ENCODE measurements around the gene LAX1. TPM values are rescaled to one million over a fixed set of nuclear protein-coding genes. Genes with fewer than 3 reads are reported as not detected.
A peak's percentile ranks its signal among the peaks of the same experiment; 100 is the strongest.
"Not testable (repeated sequence)": the region's sequence is repeated elsewhere in the genome, so short reads cannot be mapped to it uniquely, and the experiment has no call there.

The LAX1 gene
- total RNA-seq, 1 experiment from 2014 or later: not detected

DNA sequence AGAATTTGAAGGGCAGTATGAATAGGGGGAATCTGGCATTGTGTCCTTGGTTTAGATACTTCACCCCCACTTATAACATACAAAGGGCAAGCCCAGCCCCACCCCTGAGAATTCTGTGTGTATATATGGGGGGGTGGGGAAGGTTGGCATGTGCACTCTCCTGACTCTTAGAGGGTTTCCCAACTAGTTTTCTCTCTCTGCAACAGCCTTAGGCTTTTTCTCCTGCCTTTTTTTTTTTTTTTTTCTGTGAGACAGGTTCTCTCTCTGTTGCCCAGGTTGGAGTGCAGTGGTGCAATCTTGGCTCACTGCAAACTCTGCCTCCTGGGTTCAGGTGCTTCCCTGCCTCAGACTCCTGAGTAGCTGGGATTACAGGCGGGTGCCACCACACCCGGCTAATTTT, 27.5 kb downstream of the LAX1 start:
- POLR2A ChIA-PET: no interaction called here
- DNase-seq (ENCODE audit: low spot score): no peak
- Mint-ChIP-seq H3K9me3 (peaks cover 8% of the 10 kb centered on the region), H3K27ac (no peak overlapping the region), H3K4me1 (peaks cover 40% of the 10 kb centered on the region), H3K4me3 (no peak overlapping the region), H3K27me3 (ENCODE audit: low read depth) (peaks cover 2% of the 10 kb centered on the region; the same call in 1 of the 2 replicates), H3K36me3 (peaks cover 12% of the 10 kb centered on the region)
- TF ChIP-seq TCF7 (CRISPR knock-in tag; IDR thresholded peaks at IDR 0.05; ENCODE audit: low read depth) (no peak), SOX15 (CRISPR knock-in tag; IDR thresholded peaks at IDR 0.05) (no peak), HMGXB4 (CRISPR knock-in tag; IDR thresholded peaks at IDR 0.05) (no peak), FOXP1 (CRISPR knock-in tag; IDR thresholded peaks at IDR 0.05; ENCODE audit: borderline replicate concordance) (no peak), NR3C1 (CRISPR knock-in tag; conservative IDR thresholded peaks at IDR 0.05; ENCODE audit: low read depth) (no peak), JAZF1 (CRISPR knock-in tag; IDR thresholded peaks at IDR 0.05) (no peak), ZNF532 (CRISPR knock-in tag; IDR thresholded peaks at IDR 0.05; ENCODE audit: borderline replicate concordance) (no peak)
- TF ChIP-seq, protein P1, sequence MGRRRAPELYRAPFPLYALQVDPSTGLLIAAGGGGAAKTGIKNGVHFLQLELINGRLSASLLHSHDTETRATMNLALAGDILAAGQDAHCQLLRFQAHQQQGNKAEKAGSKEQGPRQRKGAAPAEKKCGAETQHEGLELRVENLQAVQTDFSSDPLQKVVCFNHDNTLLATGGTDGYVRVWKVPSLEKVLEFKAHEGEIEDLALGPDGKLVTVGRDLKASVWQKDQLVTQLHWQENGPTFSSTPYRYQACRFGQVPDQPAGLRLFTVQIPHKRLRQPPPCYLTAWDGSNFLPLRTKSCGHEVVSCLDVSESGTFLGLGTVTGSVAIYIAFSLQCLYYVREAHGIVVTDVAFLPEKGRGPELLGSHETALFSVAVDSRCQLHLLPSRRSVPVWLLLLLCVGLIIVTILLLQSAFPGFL (CRISPR knock-in tag; IDR thresholded peaks at IDR 0.05; ENCODE audit: borderline replicate concordance): no peak
- CTCF ChIA-PET: no interaction called here
- no peak for ATAC-seq

DNA sequence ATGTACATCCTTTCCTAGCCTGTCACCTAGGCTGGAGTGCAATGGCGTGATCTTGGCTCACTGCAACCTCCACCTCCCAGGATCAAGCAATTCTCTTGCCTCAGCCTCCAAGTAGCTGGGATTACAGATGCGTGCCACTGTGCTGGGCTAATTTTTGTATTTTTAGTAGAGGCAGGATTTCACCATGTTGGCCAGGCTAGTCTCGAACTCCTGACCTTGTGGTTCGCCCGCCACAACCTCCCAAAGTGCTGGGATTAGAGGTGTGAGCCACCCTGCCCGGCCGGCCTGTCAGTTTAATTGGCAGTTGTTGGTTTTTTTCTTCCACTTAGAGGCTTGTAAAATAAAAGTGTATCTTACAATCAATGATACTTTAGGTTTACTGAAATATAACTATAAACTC, 28.6 kb downstream of the LAX1 start:
- H3K27ac Mint-ChIP-seq; H3K4me3 Mint-ChIP-seq; H3K27me3 Mint-ChIP-seq (ENCODE audit: low read depth); POLR2A ChIA-PET; CTCF ChIA-PET; DNase-seq (ENCODE audit: low spot score); ATAC-seq: not testable (repeated sequence)
- peaks cover 18% of the 10 kb centered on the region for H3K9me3 Mint-ChIP-seq
- H3K36me3 Mint-ChIP-seq: peaks cover 23% of the 10 kb centered on the region
- H3K4me1 Mint-ChIP-seq: peaks cover 49% of the 10 kb centered on the region

GRCh38 chr1:203794764-203795440, 29.9 kb downstream of the LAX1 start:
- H3K4me1 Mint-ChIP-seq: peaks cover 46% of the 10 kb centered on the region
- DNase-seq (ENCODE audit: low spot score) (no peak), ATAC-seq (no peak)
- H3K4me3 Mint-ChIP-seq: peak overlapping the region; percentile 91
- no peaks in the 10 kb centered on the region; the same call in 1 of the 2 replicates for H3K27me3 Mint-ChIP-seq (ENCODE audit: low read depth)
- H3K36me3 Mint-ChIP-seq: peaks cover 36% of the 10 kb centered on the region
- H3K27ac Mint-ChIP-seq: peak overlapping the region; percentile 99
- CTCF ChIA-PET: interaction anchor here (0.6 kb wide), 1 partner anchor 23 kb away, joined by 8 read pairs; no protein-coding TSS in a partner anchor
- TF ChIP-seq ZNF121 (CRISPR knock-in tag; IDR thresholded peaks at IDR 0.05) (no peak), FOXJ3 (CRISPR knock-in tag; IDR thresholded peaks at IDR 0.05; ENCODE audit: borderline replicate concordance) (no peak), EMX1 (CRISPR knock-in tag; IDR thresholded peaks at IDR 0.05) (no peak), ZNF219 (CRISPR knock-in tag; IDR thresholded peaks at IDR 0.05; ENCODE audit: borderline replicate concordance) (no peak), ZNF317 (CRISPR knock-in tag; IDR thresholded peaks at IDR 0.05; ENCODE audit: borderline replicate concordance, low read depth) (no peak), ZNF232 (CRISPR knock-in tag; IDR thresholded peaks at IDR 0.05) (no peak), CDX4 (CRISPR knock-in tag; IDR thresholded peaks at IDR 0.05; ENCODE audit: borderline replicate concordance) (no peak)
- TF ChIP-seq, protein P2, sequence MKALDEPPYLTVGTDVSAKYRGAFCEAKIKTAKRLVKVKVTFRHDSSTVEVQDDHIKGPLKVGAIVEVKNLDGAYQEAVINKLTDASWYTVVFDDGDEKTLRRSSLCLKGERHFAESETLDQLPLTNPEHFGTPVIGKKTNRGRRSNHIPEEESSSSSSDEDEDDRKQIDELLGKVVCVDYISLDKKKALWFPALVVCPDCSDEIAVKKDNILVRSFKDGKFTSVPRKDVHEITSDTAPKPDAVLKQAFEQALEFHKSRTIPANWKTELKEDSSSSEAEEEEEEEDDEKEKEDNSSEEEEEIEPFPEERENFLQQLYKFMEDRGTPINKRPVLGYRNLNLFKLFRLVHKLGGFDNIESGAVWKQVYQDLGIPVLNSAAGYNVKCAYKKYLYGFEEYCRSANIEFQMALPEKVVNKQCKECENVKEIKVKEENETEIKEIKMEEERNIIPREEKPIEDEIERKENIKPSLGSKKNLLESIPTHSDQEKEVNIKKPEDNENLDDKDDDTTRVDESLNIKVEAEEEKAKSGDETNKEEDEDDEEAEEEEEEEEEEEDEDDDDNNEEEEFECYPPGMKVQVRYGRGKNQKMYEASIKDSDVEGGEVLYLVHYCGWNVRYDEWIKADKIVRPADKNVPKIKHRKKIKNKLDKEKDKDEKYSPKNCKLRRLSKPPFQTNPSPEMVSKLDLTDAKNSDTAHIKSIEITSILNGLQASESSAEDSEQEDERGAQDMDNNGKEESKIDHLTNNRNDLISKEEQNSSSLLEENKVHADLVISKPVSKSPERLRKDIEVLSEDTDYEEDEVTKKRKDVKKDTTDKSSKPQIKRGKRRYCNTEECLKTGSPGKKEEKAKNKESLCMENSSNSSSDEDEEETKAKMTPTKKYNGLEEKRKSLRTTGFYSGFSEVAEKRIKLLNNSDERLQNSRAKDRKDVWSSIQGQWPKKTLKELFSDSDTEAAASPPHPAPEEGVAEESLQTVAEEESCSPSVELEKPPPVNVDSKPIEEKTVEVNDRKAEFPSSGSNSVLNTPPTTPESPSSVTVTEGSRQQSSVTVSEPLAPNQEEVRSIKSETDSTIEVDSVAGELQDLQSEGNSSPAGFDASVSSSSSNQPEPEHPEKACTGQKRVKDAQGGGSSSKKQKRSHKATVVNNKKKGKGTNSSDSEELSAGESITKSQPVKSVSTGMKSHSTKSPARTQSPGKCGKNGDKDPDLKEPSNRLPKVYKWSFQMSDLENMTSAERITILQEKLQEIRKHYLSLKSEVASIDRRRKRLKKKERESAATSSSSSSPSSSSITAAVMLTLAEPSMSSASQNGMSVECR (CRISPR knock-in tag; IDR thresholded peaks at IDR 0.05; ENCODE audit: borderline replicate concordance): no peak
- TF ChIP-seq, protein P3, sequence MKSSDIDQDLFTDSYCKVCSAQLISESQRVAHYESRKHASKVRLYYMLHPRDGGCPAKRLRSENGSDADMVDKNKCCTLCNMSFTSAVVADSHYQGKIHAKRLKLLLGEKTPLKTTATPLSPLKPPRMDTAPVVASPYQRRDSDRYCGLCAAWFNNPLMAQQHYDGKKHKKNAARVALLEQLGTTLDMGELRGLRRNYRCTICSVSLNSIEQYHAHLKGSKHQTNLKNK (CRISPR knock-in tag; IDR thresholded peaks at IDR 0.05): no peak
- POLR2A ChIA-PET: no interaction called here
- peaks cover 26% of the 10 kb centered on the region for H3K9me3 Mint-ChIP-seq
